Fibroblast of skin of left biceps (primary cell): ENCODE results near the gene SHISAL2A.
A peak's percentile ranks its signal among the peaks of the same experiment; 100 is the strongest.

Source experiments
- DNase-seq, 2 experiments: peaks; one replicate each; pipeline ENCODE4 v3.0.0-alpha.2; 2013; ENCODE audit warnings: low read depth in 2 of 2

The SHISAL2A gene

DNA sequence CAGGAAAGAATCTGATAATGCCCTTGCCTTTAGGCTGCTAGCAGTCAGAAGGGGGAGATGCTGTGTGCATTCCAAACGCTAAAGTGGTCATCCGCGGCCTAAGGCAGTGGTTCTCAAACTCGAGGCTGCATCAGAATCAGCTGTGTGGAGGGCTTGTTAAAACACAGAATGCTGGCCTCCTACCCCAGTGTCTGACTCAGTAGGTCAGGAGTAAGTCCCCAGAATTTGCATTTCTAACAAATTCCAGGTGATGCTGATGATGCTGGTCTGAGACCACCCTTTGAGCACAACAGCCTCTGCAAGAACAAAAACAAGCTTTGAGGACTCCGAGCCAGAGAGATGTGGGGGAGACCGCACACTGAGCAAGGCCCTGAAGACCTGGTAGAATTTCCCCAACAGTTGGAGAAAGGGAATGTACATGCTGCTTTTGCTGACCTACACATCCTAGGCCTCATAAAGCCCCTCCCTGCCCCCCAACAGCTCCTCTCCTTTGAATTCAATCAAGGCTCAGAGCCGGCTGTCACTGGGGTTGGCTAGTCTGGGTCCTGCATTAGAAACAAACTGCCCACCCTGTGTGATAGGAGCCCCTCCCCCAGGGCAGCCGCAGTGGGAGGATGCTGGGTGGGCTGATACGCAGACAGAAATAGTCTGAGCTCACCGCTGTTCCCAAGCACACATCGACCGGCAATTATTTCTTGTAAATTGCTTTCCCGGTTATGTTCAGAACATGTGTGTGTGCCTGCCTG, 27.1 kb downstream of the SHISAL2A start:
- DNase-seq = no peak

DNA sequence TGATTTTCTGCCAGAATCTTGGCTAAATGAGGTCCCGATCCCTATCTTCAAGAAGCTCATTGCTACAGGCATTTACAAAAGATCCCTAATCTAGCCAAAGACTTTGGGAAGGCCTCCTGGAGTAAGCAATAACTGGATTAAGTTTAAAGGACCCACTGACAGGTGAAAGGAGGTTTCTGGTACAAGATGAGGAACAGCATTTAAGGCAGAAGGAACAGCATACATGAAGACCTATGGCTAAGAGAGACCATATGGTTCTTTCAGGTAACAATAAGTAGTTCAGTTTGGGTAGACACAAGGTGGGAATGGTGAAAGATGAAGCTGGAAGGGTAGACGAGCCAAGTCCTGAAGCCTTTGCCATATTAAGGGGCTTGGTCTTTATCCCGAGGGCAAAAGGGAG, 27.8 kb downstream of the SHISAL2A start:
- DNase-seq = no peak

DNA sequence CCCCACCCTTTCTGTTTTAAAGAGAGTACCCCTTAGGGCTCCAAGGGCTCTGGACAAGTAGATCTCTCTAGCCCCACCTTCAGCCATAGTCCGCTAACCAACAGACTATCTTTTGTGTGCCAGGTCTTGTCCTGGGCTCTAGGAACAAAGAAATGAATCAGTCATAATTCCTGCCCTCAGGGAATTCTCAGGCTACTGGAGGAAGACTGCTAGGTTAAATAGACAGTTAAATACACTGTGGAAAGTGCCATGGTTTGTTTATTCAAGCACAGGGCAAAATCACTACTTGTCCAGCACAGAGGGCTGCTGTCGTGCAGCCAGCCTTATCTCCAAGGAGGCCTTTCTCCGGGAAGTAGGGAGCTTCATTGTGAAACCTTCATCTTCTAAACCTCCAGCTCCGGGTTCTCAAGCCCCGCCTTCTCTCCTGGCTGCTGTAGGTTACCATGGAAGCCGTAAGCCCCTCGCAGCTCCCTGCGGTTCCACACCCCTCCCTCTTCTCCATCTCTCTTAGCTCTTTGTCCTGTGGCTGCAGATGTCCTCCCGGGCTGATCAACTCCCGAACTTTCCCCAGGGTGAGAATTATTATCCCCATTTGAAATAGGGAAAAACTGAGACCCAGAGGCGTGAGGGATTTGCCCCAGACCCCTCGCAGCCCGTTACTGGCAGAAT, 29.8 kb downstream of the SHISAL2A start:
- no peak for DNase-seq

DNA sequence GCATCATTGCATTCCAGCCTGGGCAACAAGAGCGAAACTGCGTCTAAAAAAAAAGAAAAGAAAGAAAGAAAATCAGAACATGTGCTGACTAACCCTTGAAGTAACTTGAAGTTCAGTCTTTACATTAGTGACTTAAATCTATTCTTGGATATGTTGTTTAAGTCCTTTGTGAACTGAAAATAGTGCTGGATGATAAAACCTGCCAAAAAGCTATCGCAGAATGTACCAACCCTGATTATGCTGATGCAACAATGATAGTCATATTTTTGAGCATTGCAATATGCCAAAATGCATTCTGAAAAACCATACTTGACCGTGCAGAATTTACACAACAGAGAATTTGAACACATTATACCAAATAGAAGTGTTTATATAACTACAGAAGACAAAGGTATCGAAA, 30.7 kb downstream of the SHISAL2A start:
- DNase-seq = no peak

DNA sequence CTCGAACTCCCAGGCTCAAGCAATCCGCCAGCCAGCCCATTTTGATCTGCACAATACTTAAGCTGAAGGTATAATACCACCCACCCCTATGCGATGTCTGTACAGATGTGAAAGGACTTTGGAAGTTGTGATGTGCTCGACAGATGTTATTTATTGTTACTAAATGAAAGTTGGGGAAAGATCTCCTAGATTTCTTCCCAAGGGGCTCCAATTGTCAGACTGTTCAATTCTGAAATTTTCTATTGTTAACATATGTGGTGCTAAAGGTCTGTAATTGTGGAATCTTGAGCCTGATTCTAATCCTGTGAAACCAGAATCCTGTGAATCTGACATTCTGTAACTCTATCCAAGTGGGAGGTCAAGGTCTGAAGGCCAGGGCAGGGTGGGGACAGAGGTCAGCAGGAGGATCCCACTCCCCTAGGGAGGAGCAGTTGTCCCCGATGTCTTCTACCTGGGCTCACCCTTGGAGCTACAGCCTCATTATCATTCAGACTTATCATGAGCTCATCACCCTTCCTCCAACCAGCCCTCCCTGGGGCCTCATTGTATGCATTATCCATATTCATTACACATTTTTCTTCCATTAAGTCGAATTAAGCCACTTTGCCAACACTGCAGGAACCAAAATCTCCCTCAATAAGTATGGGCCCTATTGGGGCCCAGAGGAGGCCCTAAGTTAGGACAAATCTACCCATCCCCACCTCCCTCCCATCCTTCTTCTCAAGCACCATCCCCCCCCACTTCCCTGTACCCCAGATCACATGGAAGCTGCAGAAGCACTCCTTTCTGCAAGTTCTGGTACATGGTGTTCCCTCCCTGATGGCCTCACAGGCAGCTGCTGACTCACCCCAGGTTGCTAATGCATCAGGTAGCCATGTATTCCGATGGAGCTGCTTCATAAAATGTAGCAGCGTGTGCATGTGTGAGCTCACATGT, 32.3 kb downstream of the SHISAL2A start:
- DNase-seq = no peak

DNA sequence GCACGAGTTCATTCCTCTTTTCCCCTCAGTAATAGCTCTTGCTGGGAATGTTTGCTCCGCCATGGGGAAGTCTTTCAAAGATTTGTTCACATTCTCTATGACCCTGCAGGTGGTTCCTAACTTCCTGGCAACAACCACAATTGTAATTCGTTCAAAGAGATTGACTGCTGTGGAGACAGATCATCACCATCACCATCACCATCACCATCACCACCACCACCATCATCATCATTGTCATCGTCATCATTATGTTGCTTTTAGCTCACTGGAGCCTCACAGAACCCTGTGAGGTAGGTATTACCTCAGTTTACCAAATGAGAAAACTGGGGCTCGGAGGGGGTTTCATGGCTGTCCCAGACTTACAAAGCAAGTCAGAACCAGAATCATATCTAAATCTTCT, 34.3 kb downstream of the SHISAL2A start:
- no peak for DNase-seq

DNA sequence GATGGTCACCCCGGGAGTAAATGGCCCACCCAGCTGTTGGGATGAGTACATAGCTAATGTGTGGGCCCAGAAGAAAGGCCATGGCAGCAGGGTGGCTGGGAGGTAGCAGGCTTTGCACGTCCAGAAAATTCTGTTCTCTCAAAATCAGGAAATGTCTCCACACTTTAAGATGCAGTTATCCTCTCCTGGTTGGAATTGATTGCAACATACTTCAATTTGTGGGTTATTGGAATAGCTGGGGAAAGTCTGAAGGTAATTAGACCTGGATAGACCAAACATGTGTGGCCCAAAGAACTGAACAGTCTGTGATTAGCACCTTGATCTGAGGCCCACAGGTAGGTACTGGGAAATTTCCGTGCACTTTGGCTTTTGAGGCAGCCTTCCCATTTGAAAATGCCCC, 35.0 kb downstream of the SHISAL2A start:
- no peak for DNase-seq

DNA sequence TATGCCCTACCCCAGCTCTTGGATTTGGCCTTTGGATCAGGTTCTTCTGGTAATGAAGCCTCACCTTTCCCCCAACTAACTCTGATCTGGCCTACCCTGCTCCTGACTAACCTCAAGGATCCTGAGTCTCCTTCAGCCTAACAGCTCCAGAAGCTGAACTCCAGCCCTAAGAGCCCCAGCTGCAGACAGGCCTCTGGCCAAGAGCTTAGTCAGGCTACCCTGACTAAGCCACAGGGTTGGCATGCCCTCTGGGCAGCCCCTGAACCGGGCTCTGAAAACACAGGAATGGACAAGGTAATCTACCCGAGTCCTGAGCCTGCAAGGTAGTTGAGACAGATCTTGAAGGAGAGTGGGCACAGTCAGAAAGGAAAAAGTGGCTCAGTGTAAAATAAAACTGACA, 35.7 kb downstream of the SHISAL2A start:
- DNase-seq = no peak

DNA sequence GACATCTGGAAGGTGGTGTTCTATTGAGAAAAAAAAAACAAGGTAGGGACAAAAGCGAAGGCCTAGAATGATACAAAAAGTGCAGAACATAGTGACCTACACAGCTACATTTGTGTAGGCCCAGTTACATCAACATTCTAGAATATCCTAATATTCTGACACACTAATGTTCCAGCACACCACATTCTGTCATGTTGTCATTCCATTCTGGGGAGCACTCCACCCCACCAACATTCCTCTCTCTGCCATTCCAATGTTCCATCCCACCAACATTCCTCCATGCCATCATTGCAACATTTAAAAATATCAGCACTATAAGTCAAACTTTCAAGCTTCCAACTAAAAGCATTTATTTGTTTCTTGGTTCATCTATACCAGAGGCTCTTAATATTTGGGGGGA, 36.7 kb downstream of the SHISAL2A start:
- DNase-seq = peak; percentile 42 to 46

DNA sequence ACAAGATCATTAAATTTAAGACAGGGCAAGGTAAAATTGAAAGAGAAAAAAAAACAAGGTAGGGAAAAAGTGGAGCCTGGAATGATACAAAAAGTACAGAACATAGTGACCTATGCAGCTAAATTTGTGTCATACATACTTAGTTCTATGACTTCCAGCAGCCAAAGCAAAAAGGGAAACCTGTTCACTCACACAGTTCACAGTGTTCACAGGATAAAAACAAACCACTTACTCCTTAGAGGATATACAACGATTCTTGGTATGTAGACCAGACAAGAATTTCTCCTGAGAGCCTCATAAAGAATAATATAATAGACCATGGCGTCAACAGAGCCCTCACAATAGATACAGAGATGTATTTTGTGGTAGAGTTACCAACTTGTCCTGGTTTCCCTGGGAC, 37.6 kb downstream of the SHISAL2A start:
- DNase-seq = no peak

DNA sequence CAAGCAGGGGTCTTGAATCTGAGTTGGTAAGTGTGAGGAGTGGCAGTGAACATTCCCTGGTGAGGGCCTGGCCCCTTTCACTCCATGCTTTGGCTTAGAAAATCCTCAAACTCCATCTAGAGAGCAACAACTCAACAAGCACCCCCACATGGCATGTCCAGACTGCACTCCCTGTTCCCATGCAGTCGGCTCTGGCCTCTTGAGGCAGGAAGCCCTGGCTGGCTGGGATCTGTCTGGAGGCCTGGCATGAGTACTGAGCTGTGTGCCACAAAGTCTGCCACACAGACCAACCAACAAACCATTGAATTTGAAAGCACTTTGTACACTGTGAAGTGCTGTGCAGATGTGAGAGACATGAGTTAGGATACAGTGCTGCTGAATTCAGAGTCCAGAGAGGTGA, 40.0 kb downstream of the SHISAL2A start:
- no peak for DNase-seq

DNA sequence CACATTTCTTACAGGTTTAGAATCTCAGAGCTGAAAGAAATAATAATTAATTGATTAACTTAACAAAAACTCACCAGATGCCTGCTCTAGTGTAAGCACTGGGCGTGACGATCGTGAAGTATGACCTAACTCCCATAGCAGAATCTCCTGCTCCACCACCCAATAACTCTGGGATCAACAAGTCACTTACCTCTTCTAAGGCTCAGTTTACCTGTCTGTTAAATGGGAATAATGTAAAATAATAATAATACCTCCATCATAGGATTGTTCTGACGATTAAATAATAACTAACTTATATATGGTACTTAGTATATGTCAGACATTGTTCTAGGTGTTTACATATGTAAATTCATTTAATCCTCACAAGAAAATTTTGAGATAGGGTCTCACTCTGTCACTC, 40.5 kb downstream of the SHISAL2A start:
- DNase-seq = no peak

DNA sequence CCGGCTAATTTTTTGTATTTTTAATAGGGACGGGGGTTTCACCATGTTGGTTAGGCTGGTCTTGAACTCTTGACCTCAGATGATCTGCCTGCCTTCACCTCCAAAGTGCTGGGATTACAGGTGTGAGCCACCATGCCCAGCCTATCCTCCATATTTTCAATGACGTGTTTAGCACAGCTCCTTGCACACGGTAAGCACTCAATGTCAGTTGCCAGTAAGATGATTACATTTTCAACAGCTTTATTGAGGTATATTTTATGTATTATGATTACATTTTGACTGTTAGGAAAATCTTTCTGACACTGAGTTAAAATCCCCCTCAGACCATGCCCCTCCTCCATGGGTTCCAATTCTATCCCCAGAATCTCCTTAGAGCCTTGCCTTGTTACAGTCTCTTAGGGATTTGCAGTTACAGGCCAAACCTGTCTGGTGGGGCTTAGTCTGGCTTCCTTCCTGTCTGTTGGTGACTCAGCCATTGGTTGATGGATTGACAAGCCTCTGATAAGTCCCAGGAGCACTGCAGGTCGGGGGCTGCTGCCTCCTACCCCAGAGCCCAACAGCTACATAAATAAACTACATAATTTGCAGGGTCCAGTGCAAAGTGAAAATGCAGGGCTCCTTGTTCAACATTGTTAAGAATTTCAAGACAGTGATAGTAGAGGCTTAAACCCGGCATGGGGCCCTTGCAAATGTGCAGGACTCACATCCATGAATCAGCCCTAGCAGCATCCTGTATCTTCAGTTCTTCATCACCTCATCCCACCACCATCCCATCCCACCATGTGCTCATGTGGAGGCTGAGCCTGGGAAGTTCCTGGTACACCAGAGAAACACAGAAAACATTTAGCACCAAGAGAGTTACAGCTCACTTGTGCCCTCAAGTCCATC, 41.8 kb downstream of the SHISAL2A start:
- DNase-seq = no peak

DNA sequence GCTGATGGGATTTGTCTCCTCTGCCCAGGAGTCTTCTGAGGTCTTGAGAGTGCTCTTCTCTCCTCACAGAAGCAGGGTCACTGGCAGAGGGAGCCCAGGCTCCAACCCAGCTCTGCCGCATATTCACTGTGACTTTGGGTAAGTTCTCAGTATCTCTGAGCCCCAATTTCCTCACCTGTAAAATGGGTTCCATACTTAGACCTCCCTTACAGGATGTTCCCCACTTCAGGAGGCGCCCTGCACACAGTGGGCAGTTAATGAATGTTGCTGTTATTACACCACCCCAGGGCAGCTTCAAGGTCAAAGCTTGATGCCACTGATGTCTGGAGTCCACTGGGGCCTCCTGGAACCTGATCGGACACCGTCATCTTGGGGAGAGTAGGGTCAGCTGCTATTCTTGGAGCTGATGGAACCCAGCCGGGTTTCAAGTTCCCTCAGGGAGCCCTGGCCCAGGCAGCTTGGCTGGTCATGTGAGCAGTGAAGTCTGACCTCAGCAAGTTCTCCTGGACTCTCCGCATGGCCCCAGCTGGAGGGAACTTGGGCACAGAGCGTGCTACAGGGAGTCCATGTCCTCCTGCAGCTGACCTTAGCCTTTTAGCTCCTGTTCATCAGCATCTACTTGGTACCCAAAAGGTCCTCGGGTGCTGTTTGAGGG, 43.4 kb downstream of the SHISAL2A start:
- DNase-seq = no peak

DNA sequence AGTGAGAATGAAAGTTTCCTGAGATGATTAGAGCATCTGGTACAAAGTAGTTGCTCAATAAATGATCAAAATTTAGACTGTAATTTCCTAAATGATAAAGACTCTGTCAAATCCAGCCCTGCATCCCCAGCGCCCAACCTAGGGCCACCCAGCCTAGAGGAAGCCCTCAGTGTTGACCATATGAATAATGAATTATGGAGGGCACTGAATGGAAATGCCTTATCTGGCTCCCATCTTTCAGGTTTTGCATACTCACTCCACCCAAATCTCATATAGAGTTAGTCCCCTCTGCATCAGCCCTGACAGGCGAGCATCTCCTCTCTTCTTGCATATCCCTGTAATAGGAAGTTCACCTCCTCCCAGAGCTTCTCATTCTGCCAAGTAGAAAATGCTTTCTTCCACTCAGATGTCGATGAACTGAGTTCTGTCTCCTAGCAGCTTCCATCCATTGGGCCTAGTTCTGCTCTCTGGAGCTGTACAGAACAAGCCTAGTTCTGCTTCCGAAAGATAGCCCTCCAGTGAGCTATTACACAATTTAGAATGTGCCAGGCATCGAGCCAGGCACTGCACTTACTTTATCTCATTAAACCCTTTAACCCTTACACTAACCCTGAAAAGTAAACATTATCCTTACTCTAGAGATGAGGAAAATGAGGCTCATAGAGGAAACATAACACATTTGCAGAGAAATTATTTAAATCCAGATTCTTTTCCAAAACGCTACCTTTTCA, 44.3 kb downstream of the SHISAL2A start:
- DNase-seq = no peak

DNA sequence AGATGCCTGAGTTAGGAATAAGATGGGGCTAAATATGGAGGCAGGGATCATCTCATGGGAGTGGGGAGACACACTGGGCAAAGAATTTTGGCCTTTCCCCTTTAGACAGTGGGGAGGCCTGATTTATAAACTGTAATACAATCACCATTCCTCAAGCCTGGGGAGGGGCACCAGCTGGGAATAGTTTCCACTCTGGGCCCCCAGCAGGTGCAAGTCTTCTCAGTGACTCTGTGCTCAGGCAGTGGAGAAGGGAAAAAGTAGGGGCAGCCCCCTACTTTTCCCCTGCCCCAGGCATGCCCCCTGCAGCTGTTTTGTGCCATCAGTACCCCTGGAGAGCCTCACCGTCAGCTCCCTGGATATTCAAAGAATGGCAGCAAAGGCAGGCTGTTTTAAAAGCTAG, 46.1 kb downstream of the SHISAL2A start:
- DNase-seq = no peak

DNA sequence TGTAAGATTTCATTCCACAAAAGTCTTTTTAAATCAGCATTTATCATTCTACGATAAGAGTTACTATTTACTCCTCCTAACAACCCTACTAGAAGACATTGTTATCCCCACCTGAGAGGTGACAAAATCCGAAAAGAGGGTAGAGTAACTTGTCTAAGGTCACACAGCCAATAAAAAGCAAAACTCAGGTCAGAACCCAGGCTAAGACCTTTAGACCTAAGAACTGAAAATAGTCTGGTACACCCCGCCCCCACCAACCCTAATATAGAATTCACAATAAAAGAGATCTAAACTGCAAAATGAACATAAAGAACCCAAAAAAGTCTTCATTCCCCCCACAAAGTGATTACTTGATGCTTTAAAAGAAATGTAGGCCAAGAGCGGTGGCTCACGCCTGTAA, 46.5 kb downstream of the SHISAL2A start:
- no peak for DNase-seq

DNA sequence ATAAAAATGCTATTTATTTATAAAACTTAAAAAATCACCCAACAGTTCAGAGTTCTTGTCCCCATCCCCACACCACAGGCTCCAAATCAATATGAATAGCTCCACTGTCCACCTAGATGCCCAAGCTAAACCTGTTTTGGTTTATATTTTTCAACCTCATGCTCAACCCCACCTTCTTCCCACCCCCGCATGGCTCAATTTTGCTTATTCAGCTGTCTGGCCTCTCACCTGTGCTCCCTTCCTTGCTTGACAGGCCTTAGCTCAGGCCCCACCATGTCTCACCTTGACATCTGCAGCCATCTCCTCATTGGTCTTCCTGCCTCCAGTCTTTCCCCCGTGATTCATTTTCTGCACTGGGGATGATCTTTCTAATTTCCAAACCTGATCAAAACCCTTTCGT, 47.4 kb downstream of the SHISAL2A start:
- DNase-seq = no peak

DNA sequence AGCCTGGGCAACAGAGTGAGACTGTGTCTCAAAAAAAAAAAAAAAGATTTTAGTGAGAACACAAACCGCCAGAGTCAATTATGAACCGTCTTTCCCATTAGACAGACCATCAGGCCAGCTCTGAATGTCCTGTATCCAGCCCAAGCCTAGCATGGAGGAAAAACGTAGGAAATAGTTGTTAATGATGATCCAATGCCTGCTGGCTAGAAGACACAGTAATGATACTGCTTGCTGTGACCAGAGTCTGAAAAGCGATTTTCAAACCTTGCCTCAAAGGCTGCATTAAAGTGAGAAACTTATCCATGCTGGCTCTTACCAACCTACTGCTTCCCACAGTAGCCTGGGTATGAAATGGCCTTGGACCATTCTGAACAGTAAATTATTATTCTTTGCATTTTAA, 48.2 kb downstream of the SHISAL2A start:
- no peak for DNase-seq

DNA sequence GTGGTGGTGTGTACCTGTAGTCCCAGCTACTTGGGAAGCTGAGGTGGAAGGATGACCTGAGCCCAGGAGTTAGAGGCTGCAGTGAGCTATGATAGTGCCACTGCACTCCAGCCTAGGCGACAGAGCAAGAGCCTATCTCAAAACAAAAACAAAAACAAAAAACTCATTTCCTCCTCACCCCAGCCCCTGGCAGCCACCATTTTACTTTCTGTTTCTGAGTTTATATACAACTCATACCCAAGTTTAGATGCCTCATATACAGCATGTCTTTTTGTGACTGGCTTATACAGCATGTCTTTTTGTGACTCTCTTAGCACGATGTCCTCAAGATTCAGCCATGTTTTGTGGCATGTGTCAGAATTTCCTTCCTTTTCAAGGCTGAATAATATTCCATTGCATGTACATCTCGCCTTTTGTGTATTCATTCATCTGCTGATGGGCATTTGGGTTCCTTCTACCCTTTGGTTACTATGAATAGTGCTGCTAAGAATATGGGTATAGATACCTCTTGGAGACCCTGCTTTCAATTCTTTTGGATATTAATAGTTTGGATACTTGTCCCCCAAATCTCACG, 50.5 kb downstream of the SHISAL2A start:
- DNase-seq = no peak
